Mammary epithelial cell (primary cell): ENCODE measurements around the gene SLC12A5.

Experiments
- EZH2 ChIP-seq: IDR thresholded peaks from 2 replicates; pipeline ENCODE4 v1.6.1; 2012; ENCODE audit warnings: low read length, inconsistent platforms, borderline replicate concordance
- TF ChIP-seq, protein P1 (sequence below), 2 donors: IDR thresholded peaks in 1 of 2; conservative IDR thresholded peaks in 1 of 2; 2 replicates each; pipeline ENCODE4 v1.5.1; 2011 to 2012; ENCODE audit warnings: inconsistent platforms in 2 of 2, low read length in 2 of 2, mild to moderate bottlenecking in 2 of 2, control low read depth in 1 of 2, low read depth in 1 of 2; ENCODE audit not compliant: insufficient read depth in 1 of 2; ENCODE audit errors: extremely low read depth in 1 of 2

DNA sequence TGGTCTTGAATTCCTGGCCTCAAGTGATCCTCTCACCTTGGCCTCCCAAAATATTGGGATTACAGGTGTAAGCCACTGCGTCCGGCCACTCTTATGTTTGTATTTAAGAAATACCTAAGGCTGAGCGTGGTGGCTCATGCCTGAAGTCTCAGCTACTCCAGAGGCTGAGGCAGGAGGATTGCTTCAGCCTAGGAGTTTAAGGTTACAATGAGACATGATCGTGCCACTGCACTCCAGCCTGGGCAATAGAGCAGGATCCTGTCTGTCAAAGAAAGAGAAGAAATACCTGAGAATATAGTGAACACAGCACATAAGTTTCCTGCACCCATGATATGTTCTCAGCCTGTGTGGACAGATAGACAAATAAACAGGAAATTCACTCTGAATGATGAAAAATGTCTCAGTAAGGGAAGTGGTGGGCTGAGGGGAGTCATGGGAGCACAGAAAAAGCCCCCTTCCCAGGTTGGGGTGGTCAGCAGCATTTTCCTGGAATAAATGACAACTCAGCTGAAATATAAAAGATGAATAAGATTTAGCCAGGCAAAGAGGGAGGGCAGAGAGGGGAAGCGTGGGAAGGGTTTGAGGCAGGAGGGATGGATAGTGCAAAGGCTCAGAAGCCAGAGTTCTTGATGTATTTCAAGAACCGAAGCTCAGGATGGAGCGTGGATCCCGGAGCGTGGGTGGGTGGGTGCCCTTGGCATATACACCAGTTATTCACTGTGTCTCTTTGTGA lies 34.1 kb upstream of the SLC12A5 start:
- TF ChIP-seq, protein P1, sequence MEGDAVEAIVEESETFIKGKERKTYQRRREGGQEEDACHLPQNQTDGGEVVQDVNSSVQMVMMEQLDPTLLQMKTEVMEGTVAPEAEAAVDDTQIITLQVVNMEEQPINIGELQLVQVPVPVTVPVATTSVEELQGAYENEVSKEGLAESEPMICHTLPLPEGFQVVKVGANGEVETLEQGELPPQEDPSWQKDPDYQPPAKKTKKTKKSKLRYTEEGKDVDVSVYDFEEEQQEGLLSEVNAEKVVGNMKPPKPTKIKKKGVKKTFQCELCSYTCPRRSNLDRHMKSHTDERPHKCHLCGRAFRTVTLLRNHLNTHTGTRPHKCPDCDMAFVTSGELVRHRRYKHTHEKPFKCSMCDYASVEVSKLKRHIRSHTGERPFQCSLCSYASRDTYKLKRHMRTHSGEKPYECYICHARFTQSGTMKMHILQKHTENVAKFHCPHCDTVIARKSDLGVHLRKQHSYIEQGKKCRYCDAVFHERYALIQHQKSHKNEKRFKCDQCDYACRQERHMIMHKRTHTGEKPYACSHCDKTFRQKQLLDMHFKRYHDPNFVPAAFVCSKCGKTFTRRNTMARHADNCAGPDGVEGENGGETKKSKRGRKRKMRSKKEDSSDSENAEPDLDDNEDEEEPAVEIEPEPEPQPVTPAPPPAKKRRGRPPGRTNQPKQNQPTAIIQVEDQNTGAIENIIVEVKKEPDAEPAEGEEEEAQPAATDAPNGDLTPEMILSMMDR (conservative IDR thresholded peaks at IDR 0.05 in 1 of 2, IDR thresholded peaks at IDR 0.05 in 1 of 2; ENCODE audit: extremely low read depth in 1 of 2, insufficient read depth in 1 of 2, low read depth in 1 of 2, low read length in 2 of 2) = no peak
- no peak for TF ChIP-seq EZH2
